ENCODE measurements around the gene POTEC. TPM values are rescaled to one million over a fixed set of nuclear protein-coding genes. Genes with fewer than 3 reads are reported as not detected.
"Not testable (repeated sequence)": the region's sequence is repeated elsewhere in the genome, so short reads cannot be mapped to it uniquely, and the experiment has no call there.

The POTEC gene
- total RNA-seq = not detected in 2 replicates

DNA sequence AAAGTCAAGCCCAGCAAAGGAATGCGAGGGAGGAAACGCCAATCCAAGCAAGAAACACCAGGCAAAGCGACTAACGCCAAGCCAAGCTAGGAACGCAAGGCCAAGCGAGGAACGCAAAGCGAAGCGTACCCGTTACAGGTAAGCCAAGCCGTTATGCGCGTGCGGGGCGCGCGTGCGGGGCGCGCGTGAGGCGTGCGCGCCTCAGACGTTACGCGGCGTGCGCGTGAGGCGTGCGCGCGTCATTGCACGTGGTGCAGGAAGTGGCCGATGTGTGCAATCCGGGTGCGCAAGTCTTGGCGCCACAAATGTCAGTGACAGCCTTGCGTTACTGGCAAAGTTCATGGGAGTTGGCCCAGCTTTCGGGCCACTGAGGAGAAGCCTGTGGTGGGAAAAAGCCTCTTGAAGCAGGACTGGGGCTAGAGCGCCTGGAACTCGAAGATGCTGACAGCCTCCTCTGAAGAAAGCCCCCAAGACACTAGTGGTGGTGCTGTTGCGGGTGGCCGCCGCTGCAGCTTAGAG lies at the start of gene POTEC:
Gene POTEC, minus strand, starts transcription at position 155 of the 519 bp plus-strand sequence. CDS start 454 bp downstream, outside the sequence.
- intact Hi-C loops (cut with micrococcal nuclease) = not testable (repeated sequence)

DNA sequence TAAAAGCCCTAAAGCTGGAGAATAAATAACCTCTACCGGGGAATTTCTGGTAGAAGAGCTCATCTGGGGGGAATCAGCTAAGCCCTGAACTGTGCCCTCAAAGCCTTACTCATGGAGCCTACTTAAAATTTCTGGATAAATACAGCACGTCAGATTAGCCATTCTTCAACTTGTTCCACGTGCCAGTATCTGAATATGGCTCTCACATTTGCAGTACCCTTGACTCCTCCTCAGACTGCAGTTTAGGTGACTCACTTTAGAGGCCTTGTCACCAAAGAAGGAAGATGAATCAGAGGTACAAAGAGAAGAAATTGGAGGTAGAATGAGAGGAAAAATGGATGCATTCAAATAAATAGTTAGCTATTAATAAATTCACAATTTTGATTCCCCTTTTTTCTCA lies 34.6 kb upstream of the POTEC start:
- intact Hi-C loops (cut with micrococcal nuclease) = no loop called here

DNA sequence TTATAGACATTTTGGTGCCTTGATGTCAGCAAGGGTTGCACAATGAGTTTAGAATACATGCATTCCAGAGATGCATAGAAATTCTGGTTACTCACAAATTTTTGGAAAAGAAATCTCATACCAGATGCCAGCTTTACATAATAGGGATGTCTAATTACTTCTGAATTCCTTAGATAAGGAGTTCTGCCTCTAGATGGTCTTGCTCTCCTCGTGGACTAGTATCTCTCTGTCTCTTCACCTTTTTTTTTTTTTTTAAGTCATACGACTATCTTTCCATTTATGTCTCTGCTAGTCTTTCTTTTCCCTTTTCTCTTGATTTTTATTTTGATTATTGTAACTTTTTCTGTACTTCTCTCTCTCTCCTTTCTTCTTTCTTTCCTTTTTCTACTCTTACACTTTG lies 16.1 kb upstream of the POTEC start:
- intact Hi-C loops (cut with micrococcal nuclease) = not testable (repeated sequence)

GRCh38 chr18:14531659-14532058 lies 11.7 kb downstream of the POTEC start:
- intact Hi-C loops (cut with micrococcal nuclease) = not testable (repeated sequence)

DNA sequence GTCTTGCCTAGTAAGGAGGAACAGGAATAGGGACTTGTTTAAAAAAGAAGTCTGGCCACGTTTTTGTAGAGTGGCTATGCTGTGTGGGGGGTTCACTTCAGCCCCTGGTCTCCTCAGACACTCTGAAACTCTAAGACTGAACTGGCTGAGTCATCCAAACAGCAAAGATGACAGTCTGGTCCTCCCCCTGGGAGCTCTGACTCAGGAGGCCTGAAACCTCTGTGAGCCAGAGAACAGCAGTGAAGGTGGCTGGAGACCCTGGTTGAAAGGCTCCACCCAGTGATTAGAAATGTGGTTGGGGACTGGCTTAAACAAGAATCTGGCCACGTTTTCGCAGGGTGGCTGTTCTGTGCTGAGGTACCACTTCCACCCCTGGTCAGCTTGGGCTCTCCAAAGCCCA lies 32.7 kb downstream of the POTEC start:
- intact Hi-C loops (cut with micrococcal nuclease) = not testable (repeated sequence)

- intact Hi-C loops (cut with micrococcal nuclease) = not testable (repeated sequence)
Measured at GRCh38 chr18:14503691-14504090, 39.7 kb downstream of the POTEC start.

GRCh38 chr18:14501894-14502293 lies 41.5 kb downstream of the POTEC start:
- intact Hi-C loops (cut with micrococcal nuclease) = not testable (repeated sequence)

DNA sequence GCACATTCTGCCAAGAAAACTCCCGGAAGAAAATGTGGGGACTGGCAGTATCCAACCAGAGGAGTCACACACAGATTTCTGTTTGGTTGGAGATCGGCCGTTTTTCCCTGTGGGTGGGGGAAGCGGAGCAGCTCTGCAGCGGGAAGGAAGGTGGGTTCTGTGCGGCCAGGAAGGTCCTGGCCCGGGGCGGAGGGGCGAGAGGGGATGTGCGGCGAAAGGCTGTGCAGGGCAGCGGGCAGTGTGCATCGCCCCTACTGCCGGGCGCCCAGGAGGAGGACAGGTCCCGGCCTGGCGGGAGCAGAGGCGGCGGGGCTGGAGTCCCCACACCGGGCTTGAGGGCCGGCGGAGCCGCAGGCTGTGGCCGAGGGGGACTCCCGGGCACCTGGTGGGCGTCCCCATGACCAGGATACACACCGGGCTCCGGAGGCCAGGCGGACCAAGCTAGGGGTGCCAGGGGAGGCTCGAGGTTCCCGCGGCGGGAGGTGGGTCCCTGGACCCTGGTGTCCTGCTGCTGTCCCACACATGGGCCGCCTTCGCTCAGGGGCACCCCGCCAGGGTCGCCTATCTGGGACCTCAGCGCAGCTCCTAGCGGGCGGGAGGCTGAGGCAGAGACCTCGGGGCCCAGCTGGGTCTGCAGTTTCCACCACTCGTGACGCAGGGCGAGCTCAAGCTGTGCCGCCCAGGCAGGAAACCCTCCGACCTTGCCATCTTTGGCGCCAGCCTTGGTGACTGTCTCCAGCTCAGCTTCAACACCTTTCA lies 54.0 kb downstream of the POTEC start:
- intact Hi-C loops (cut with micrococcal nuclease) = not testable (repeated sequence)

GRCh38 chr18:14488789-14489188 lies 54.6 kb downstream of the POTEC start:
- intact Hi-C loops (cut with micrococcal nuclease) = not testable (repeated sequence)

- intact Hi-C loops (cut with micrococcal nuclease) = not testable (repeated sequence)
Measured at GRCh38 chr18:14486926-14487580, 56.3 kb downstream of the POTEC start.

DNA sequence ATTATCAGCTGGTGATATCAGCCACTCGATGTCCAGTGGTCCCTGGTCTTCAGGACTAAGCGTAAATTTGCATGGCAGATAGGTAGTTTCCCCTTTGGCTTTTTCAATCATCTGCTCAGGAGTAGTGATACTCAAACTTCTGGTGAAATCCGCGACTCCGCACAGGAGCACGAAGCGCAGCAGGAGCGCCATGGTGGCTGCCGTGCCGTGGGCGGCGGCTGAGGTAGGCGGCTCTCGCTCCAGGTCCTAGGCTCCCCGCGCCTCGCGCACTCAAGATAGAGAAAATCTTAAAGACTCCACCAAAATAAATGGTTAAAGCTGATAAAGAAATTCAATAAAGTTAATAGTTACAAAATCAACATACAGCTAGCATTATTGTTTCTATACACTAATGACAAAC lies 64.3 kb downstream of the POTEC start:
- intact Hi-C loops (cut with micrococcal nuclease) = not testable (repeated sequence)

- intact Hi-C loops (cut with micrococcal nuclease) = not testable (repeated sequence)
Measured at GRCh38 chr18:14475520-14475919, 67.9 kb downstream of the POTEC start.

GRCh38 chr18:14474752-14475151 lies 68.6 kb downstream of the POTEC start:
- intact Hi-C loops (cut with micrococcal nuclease) = not testable (repeated sequence)

- intact Hi-C loops (cut with micrococcal nuclease) = not testable (repeated sequence)
Measured at GRCh38 chr18:14474007-14474720, 69.2 kb downstream of the POTEC start.

DNA sequence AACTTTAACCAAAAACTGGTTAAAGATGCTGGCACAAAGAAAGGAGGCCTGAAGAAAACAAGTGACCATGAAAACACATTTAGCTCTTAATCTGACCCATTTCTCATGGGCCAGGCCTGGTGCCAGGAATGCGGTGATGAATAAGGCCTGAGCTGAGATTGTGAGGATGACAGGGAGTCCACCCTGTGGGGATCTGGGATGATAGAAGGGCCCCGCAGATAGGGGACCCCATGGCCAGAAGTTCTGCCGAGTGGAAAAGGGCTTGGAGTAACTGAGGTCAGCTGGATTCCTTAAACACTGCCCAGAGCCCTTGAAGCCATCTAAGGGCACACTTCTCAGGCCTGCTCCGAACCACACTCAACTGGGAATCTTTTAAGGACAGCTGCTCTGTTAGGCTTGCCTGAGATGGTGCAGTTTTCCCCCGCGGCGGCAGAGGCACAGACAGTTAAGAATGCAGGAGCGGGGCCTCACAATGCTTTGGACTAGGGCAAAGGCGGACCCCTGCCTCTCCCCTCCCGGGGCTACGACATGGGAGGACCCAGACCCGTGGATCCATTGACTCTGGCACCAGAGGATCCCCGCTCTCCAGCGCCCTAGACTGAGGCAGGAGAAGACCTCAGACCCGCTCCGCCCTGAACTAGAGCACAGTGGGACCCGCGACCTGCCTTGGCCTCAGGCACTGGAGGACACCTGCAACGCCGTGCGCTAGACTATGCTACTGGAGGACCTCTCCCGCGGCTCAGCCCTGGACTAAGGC lies 70.0 kb downstream of the POTEC start:
- intact Hi-C loops (cut with micrococcal nuclease) = not testable (repeated sequence)

DNA sequence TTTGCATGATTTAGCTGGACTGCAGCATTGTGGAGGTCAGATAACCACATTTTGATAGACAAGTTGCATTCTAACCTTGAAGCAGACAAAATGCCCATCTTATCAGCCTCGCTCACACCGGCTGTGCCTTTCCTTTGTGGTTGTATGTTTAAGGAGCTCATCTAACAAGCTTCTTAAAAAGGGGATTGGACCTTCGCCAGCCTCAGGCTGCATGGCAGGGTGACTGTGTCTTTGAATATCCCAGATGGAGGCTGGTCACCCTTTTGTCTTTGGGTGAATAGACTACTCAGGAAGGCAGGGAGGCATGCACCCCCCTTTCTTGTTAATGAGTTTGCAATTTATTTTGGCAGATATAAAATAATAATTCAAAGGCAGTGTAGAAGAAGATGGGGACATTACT lies 72.1 kb downstream of the POTEC start:
- intact Hi-C loops (cut with micrococcal nuclease) = not testable (repeated sequence)

DNA sequence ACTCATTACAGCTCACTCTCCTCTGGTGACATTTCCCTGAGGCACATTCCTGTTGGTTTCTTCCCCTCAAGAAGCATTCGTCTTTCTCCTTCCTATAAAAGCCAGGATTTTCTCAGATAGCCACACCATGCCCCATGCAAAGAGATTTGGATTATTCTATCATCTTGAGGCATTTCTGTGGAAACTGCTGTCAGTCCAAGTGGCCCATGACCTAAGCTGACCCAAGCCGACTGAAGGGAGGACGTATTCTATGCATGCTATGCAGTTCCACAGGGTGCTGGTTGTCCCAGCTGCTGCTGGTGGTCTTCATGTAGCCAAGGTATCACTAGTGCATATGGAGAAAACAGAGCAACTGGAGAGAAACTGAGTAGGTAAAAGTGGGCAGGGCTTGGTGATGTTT lies 73.0 kb downstream of the POTEC start:
- intact Hi-C loops (cut with micrococcal nuclease) = not testable (repeated sequence)

- intact Hi-C loops (cut with micrococcal nuclease) = not testable (repeated sequence)
Measured at GRCh38 chr18:14470046-14470445, 73.4 kb downstream of the POTEC start.

- intact Hi-C loops (cut with micrococcal nuclease) = not testable (repeated sequence)
Measured at GRCh38 chr18:14465989-14466388, 77.4 kb downstream of the POTEC start.
